Measurements from ENCODE around the gene CROCC2. TPM values are rescaled to one million over a fixed set of nuclear protein-coding genes. Genes with fewer than 3 reads are reported as not detected.

CROCC2 gene
- total and polyA plus RNA-seq, 2 of the 13 experiments (the other 11 are each of a cell fraction or from before 2014, with no cell fraction given), result not detected

DNA sequence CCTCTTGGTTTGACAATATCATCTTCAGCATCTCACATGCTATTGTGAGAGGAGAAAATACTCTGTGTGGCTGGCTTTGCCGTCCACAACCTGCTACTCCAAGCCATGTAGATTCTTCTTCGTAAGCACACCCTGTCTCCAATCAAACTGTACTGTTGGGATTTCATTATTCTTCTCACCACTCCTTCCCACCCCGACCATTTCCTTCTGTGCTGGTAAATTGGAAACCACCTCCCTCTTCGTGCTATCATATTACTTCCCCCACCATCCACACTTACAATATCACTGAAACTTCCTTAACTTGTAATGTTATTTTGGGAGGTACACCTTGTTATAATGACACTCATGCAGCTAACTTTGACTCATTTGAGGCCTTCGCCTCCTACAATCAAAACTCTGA, 40.7 kb upstream of the CROCC2 start:
- Histone ChIP-seq H3K79me2 (ENCODE audit: insufficient read depth, low read length) (no peaks in the 10 kb centered on the region), H3K4me1 (ENCODE audit: insufficient read depth, low read length) (peaks cover 94% of the 10 kb centered on the region), H3K36me3 (replicated peaks in 1 of 2; ENCODE audit: control insufficient read depth in 1 of 2, insufficient read depth in 2 of 2, low read length in 2 of 2) (no peaks in the 10 kb centered on the region), H3K9me3 (ENCODE audit: low read length) (no peaks in the 10 kb centered on the region), H3K4me2 (ENCODE audit: low read depth, low read length) (no peak overlapping the region), H3K27ac (ENCODE audit: extremely low read length, insufficient read depth, low read length) (peak overlapping the region; percentile 62), H2AFZ (ENCODE audit: low read length) (no peak overlapping the region), H3K4me3 (replicated peaks in 1 of 3; ENCODE audit: insufficient read depth in 1 of 3, low read depth in 2 of 3, low read length in 3 of 3) (no peak overlapping the region), H3K9ac (ENCODE audit: insufficient read depth, low read depth, low read length) (no peak overlapping the region), H3K27me3 (ENCODE audit: control insufficient read depth in 1 of 2, insufficient read depth in 2 of 2, low read length in 2 of 2) (peaks cover 0 to 2% of the 10 kb centered on the region in 2 experiments; a peak in 1 of 5 replicates), H4K20me1 (ENCODE audit: insufficient read depth, low read length) (no peaks in the 10 kb centered on the region)
- FAIRE-seq, result no peak
- no TSS peak for BruUV-seq (replicated peaks)
- ChIA-PET POLR2A (interaction anchor here (0.7 to 1.5 kb wide), 2 partner anchors 8 to 440 kb away, joined by 3 to 5 read pairs; no protein-coding TSS in a partner anchor), CTCF (ENCODE audit: low intra/inter-chr PET ratio, low total read pairs) (no interaction called here)
- TF ChIP-seq BATF2 (CRISPR knock-in tag; IDR thresholded peaks at IDR 0.05) (0 out of 2 replicates have a peak, but pooled peaks have one; percentile 27), SRF (IDR thresholded peaks at IDR 0.05; ENCODE audit: low read depth, low read length) (no peak), ZNF644 (CRISPR knock-in tag; IDR thresholded peaks at IDR 0.05; ENCODE audit: low read depth) (no peak), ATF7 (IDR thresholded peaks at IDR 0.05) (no peak), ATF7 (CRISPR knock-in tag; IDR thresholded peaks at IDR 0.05) (no peak), ZNF460 (CRISPR knock-in tag; IDR thresholded peaks at IDR 0.05; ENCODE audit: borderline replicate concordance) (no peak), NFIB (CRISPR knock-in tag; IDR thresholded peaks at IDR 0.05; ENCODE audit: borderline replicate concordance) (no peak), HOXA7 (CRISPR knock-in tag; IDR thresholded peaks at IDR 0.05) (0 out of 2 replicates have a peak, but pooled peaks have one; percentile 39), KMT2B (CRISPR knock-in tag; IDR thresholded peaks at IDR 0.05) (no peak), ELF4 (CRISPR knock-in tag; IDR thresholded peaks at IDR 0.05; ENCODE audit: borderline replicate concordance) (no peak), ZNF563 (CRISPR knock-in tag; IDR thresholded peaks at IDR 0.05) (no peak), ATF7-NPFF (CRISPR knock-in tag; IDR thresholded peaks at IDR 0.05; ENCODE audit: low read depth) (no peak)
- TF ChIP-seq, protein P1, sequence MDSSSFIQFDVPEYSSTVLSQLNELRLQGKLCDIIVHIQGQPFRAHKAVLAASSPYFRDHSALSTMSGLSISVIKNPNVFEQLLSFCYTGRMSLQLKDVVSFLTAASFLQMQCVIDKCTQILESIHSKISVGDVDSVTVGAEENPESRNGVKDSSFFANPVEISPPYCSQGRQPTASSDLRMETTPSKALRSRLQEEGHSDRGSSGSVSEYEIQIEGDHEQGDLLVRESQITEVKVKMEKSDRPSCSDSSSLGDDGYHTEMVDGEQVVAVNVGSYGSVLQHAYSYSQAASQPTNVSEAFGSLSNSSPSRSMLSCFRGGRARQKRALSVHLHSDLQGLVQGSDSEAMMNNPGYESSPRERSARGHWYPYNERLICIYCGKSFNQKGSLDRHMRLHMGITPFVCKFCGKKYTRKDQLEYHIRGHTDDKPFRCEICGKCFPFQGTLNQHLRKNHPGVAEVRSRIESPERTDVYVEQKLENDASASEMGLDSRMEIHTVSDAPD (CRISPR knock-in tag; IDR thresholded peaks at IDR 0.05), result no peak
- TF ChIP-seq, protein P2, sequence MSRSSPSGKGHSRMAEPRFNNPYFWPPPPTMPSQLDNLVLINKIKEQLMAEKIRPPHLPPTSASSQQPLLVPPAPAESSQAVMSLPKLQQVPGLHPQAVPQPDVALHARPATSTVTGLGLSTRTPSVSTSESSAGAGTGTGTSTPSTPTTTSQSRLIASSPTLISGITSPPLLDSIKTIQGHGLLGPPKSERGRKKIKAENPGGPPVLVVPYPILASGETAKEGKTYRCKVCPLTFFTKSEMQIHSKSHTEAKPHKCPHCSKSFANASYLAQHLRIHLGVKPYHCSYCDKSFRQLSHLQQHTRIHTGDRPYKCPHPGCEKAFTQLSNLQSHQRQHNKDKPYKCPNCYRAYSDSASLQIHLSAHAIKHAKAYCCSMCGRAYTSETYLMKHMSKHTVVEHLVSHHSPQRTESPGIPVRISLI (CRISPR knock-in tag; IDR thresholded peaks at IDR 0.05; ENCODE audit: borderline replicate concordance), result no peak
- TF ChIP-seq, protein P3, sequence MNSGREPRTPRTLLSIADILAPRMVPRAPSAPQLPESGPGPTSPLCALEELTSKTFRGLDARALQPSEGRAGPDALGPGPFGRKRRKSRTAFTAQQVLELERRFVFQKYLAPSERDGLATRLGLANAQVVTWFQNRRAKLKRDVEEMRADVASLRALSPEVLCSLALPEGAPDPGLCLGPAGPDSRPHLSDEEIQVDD (CRISPR knock-in tag; IDR thresholded peaks at IDR 0.05; ENCODE audit: borderline replicate concordance), result no peak
- in situ Hi-C loops (cut with HindIII; ENCODE audit: extremely low pct_ligation_motif_present, low pct_unique_long_range_greater_than_20kb), result loop anchor here (25.0 kb wide), 1 partner anchor 772 kb away; the partner anchor contains the start of genes ATG4B and THAP4
- ATAC-seq, result no peak
- intact Hi-C loops (cut with micrococcal nuclease; ENCODE audit: unreplicated experiment), result no loop called here
- DNase-seq (ENCODE audit: low spot score), result no peak
- WGBS (ENCODE audit: low lambda C conversion rate), result 91% methylated on average over 5 of the region's 5 CpGs

All from HepG2 (cell line).